AG04450 (cell line): Measurements from ENCODE around the gene EME1. TPM values are rescaled to one million over a fixed set of nuclear protein-coding genes. Genes with fewer than 3 reads are reported as not detected.
"Not testable (repeated sequence)": the region's sequence is repeated elsewhere in the genome, so short reads cannot be mapped to it uniquely, and the experiment has no call there.

Source experiments
- CTCF ChIA-PET: fragments of 300-600, 350-600 bp; formaldehyde crosslinking; extraction: SDS; loops from one replicate; lab custom pipeline; 2022; ENCODE audit warnings: antibody characterized with exemption, inconsistent platforms; lab: Charles Lee
- POLR2A ChIA-PET: fragments of 350-600 bp; formaldehyde crosslinking; extraction: SDS; loops from one replicate; lab custom pipeline; 2021; ENCODE audit warnings: antibody characterized with exemption, inconsistent platforms; lab: Yijun Ruan, JAX
- DNase-seq: peaks from one replicate; pipeline ENCODE4 v3.0.0-alpha.2; 2011; ENCODE audit warnings: low read depth, low spot score
- H3K27ac ChIP-seq: one replicate; pipeline ENCODE4 v1.5.1; 2012; ENCODE audit warnings: low read depth, low read length, control low read depth
- H3K27me3 ChIP-seq: one replicate; pipeline ENCODE4 v1.6.0; 2012; ENCODE audit warnings: low read length; ENCODE audit not compliant: control insufficient read depth, insufficient read depth
- H3K4me3 ChIP-seq: 2 replicates; pipeline ENCODE4 v1.5.1; 2011; ENCODE audit warnings: mild to moderate bottlenecking, low read depth, low read length, control low read depth
- H3K9me3 ChIP-seq: 2 replicates; pipeline ENCODE4 v1.5.1; 2012; ENCODE audit warnings: low read length; ENCODE audit not compliant: control insufficient read depth, insufficient read depth
- CTCF ChIP-seq: IDR thresholded peaks from 2 replicates; pipeline ENCODE4 v1.5.1; 2011; ENCODE audit warnings: low read depth, low read length, control low read depth, inconsistent platforms
- polyA plus RNA-seq: library from polyadenylated mRNA; depleted of rRNA; stranded (reverse); fragments of >200 nt; gene quantifications from 2 replicates; pipeline ENCODE4 v1.2.3, GENCODE V29; 2011; rRNA removed
- small RNA-seq: library from RNA; depleted of rRNA; stranded (forward); fragments of <200 nt; gene quantifications from one replicate; pipeline ENCODE3, GENCODE V24; 2012; ENCODE audit warnings: low read depth; ENCODE audit not compliant: insufficient read length

EME1 gene
- polyA plus RNA-seq, 1 experiment: 2.5 TPM

- TF ChIP-seq CTCF: no peak
- DNase-seq: no peak
- Histone ChIP-seq H3K27ac (peak overlapping the region; percentile 68), H3K9me3 (no peaks in the 10 kb centered on the region; the same call in 1 of the 2 replicates), H3K4me3 (peak overlapping the region; percentile 73), H3K27me3 (no peaks in the 10 kb centered on the region)
- CTCF ChIA-PET: interaction anchor here (0.6 to 1.5 kb wide), 3 partner anchors 12 to 65 kb away, joined by 3 to 8 read pairs (median 3); partner anchors contain the start of gene LRRC59
- POLR2A ChIA-PET: interaction anchor here (0.9 to 1.8 kb wide), 5 partner anchors 11 to 138 kb away, joined by 3 to 13 read pairs (median 3); partner anchors contain the start of gene LRRC59
These were observed 54.1 kb downstream of the EME1 start for GRCh38 chr17:50426814-50427787.

GRCh38 chr17:50428126-50428525 is 55.1 kb downstream of the EME1 start:
- not testable (repeated sequence) for H3K9me3 ChIP-seq, DNase-seq, H3K27me3 ChIP-seq, H3K27ac ChIP-seq, H3K4me3 ChIP-seq
- CTCF ChIA-PET: interaction anchor here (1.6 kb wide), 1 partner anchor 31 kb away, joined by 4 read pairs; the partner anchor contains the start of gene LRRC59
- POLR2A ChIA-PET: interaction anchor here (0.6 kb wide), 1 partner anchor 22 kb away, joined by 4 read pairs; no protein-coding TSS in a partner anchor

DNA sequence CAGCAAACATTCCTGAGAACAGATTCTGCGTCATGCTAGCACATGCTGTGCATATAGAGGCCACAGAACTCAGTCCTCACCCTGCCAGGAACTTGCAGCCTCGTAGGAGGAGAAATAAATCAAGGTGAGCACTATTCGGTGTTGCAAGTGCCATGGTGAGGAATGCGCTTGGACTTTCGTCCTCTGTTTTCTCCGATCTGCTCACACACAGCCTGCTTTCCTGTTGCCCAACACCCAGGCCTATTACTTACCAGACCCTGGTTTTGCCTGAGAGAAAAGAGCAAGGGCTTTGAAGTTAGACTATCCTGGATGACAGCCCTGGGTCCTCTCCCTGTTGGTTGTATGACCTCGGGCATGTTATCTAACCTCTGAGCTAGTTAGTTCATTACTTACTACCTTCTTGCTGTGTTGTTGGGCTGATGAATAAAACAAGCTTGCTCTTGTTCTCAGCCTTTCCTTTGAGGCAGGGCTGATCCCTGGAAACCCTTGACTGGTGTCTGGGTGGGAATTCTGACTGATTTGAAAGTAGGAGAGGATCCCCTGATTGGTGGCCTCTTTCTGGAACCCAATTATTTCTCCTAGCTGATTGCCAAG is 55.9 kb downstream of the EME1 start:
- no peaks in the 10 kb centered on the region for H3K27me3 ChIP-seq
- ChIA-PET POLR2A (interaction anchor here (0.6 kb wide), 1 partner anchor 22 kb away, joined by 4 read pairs; no protein-coding TSS in a partner anchor), CTCF (interaction anchor here (0.6 to 1.6 kb wide), 2 partner anchors 10 to 31 kb away, joined by 4 read pairs; partner anchors contain the start of gene LRRC59)
- no peak overlapping the region for H3K4me3 ChIP-seq
- H3K9me3 ChIP-seq: no peaks in the 10 kb centered on the region; the same call in 1 of the 2 replicates
- no peak for TF ChIP-seq CTCF
- H3K27ac ChIP-seq: no peak overlapping the region
- DNase-seq: no peak

- CTCF ChIA-PET: interaction anchor here (1.3 to 1.6 kb wide), 2 partner anchors 32 kb away, joined by 4 to 7 read pairs; partner anchors contain the start of gene LRRC59
- POLR2A ChIA-PET: no interaction called here
- Histone ChIP-seq H3K27ac (no peak overlapping the region), H3K9me3 (no peaks in the 10 kb centered on the region; the same call in 1 of the 2 replicates), H3K4me3 (no peak overlapping the region), H3K27me3 (no peaks in the 10 kb centered on the region)
- no peak for TF ChIP-seq CTCF
- no peak for DNase-seq
These were observed 56.8 kb downstream of the EME1 start for GRCh38 chr17:50429793-50430192.

Small RNA genes lying within 50 kb of the gene (small RNA-seq; reads per million reads assigned to genes)
- gene RF00019: not detected

Other genes with a start within 250 kb of the EME1 start
- gene SAMD14, start 243.1 kb upstream of the EME1 start, polyA plus RNA-seq: 3.5 and 5.3 TPM in 2 replicates
- gene PPP1R9B, start 222.6 kb upstream of the EME1 start, polyA plus RNA-seq: 17.6 and 18.2 TPM in 2 replicates
- gene SGCA, start 207.2 kb upstream of the EME1 start, polyA plus RNA-seq: 0.16 and 0.21 TPM in 2 replicates
- gene COL1A1, start 171.6 kb upstream of the EME1 start, polyA plus RNA-seq: 1,356 and 3,120 TPM in 2 replicates
- 0.47 and 0.96 TPM in 2 replicates for gene TMEM92, start 98.8 kb upstream of the EME1 start, polyA plus RNA-seq
- gene XYLT2, start 27.1 kb upstream of the EME1 start, polyA plus RNA-seq: 13.5 and 19.0 TPM in 2 replicates
- 106 and 116 TPM in 2 replicates for gene MRPL27, start within 50 bp of the EME1 start, polyA plus RNA-seq
- 143 and 145 TPM in 2 replicates for gene LRRC59, start 24.3 kb downstream of the EME1 start, polyA plus RNA-seq
- gene ACSF2, start 53.0 kb downstream of the EME1 start, polyA plus RNA-seq: 42.5 and 52.1 TPM in 2 replicates
- not detected in 2 replicates for gene CHAD, start 95.7 kb downstream of the EME1 start, polyA plus RNA-seq
- gene RSAD1, start 105.6 kb downstream of the EME1 start, polyA plus RNA-seq: 15.5 and 17.5 TPM in 2 replicates
- 0.11 and 0.17 TPM in 2 replicates for gene MYCBPAP, start 135.2 kb downstream of the EME1 start, polyA plus RNA-seq
- gene EPN3, start 159.5 kb downstream of the EME1 start, polyA plus RNA-seq: not detected in 2 replicates
- 17.1 and 25.1 TPM in 2 replicates for gene SPATA20, start 173.9 kb downstream of the EME1 start, polyA plus RNA-seq
- 0.05 TPM in 1 of 2 replicates, not detected in the other for gene CACNA1G, start 187.5 kb downstream of the EME1 start, polyA plus RNA-seq